ENCODE data around the gene ADAMTSL5.
"Not testable (repeated sequence)": the region's sequence is repeated elsewhere in the genome, so short reads cannot be mapped to it uniquely, and the experiment has no call there.

ADAMTSL5 gene

GRCh38 chr19:1512671-1513498, at the start of gene ADAMTSL5:
Gene ADAMTSL5 (minus strand): TSS chr19:1513019. CDS start chr19:1510943, 2,076 bp downstream.
- no peak for DNase-seq

- DNase-seq, result no peak
Observed at GRCh38 chr19:1561236-1561842, 48.5 kb upstream of the ADAMTSL5 start.

DNA sequence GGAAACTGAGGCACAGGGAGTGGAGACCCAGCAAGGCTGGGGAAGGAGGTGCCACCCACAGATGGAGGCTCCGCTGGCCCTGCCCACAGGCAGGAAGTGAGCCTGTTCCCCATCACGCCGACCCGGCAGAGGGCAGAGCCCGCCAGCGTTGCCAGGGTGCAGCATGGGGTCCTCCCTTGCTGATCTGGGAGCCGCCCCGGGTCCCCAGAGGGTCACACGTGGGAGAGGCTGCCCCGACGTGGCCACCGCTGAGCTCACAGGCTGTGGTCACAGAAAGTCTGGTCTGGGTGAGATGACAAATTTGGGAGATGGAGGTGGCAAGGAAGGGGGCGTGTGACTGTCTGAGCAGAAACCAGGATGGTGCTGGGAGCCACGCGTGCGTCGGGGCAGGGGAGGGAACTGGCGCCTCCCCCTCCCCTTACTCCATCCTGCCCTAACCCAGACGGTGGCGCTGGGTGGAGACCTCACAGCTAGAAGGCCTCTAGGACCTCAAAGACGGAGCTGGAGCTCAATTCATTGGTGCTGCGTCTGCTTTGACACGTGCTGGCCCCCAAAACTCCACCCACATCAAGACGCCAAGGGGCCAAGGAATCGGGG, 47.6 kb upstream of the ADAMTSL5 start:
- no peak for DNase-seq

- no peak for DNase-seq
Observed at GRCh38 chr19:1558552-1558951, 45.7 kb upstream of the ADAMTSL5 start.

- DNase-seq, result no peak
Observed at GRCh38 chr19:1556390-1557070, 43.7 kb upstream of the ADAMTSL5 start.

- no peak for DNase-seq
Observed at GRCh38 chr19:1555487-1556389, 42.9 kb upstream of the ADAMTSL5 start.

DNA sequence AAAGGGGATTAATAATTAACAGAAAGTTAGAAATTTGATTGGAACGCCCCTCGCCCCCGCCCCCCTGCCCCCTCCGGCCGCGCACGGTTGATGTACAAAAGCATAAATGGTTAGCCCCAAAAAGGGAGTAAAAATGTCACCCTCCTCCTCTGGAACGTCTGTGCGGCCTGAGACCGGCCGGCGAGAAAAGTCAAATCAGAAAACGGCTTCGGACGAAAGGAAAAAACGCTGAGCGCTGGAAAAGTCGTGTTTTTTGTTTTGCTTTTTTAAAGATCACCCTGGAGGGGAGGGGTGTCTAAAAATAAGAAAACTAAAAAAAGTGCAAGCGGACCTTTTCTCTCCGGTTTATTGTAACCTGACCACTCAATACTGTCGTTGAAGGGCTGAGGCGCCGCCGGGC, 42.1 kb upstream of the ADAMTSL5 start:
- no peak for DNase-seq

DNA sequence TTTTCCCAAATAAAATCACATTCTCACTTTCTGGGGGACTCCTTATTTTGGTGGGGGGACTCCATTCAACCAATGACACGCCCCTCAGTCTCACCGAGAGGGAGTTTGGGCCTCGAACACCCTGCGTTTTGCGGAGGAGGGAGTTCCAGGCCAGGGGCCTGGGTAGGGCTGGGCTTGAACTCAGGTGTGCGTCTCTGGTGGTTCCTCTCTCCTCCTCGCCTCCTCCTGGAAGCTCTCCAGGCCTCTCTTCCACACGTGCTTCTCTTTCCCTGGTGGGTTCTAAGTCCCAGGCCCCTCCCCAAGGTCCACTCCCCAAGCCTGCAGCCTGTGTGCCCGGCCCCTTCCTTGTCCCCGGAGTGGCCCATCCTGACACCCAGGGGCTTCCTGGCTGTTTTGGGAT, 40.6 kb upstream of the ADAMTSL5 start:
- DNase-seq, result no peak

DNA sequence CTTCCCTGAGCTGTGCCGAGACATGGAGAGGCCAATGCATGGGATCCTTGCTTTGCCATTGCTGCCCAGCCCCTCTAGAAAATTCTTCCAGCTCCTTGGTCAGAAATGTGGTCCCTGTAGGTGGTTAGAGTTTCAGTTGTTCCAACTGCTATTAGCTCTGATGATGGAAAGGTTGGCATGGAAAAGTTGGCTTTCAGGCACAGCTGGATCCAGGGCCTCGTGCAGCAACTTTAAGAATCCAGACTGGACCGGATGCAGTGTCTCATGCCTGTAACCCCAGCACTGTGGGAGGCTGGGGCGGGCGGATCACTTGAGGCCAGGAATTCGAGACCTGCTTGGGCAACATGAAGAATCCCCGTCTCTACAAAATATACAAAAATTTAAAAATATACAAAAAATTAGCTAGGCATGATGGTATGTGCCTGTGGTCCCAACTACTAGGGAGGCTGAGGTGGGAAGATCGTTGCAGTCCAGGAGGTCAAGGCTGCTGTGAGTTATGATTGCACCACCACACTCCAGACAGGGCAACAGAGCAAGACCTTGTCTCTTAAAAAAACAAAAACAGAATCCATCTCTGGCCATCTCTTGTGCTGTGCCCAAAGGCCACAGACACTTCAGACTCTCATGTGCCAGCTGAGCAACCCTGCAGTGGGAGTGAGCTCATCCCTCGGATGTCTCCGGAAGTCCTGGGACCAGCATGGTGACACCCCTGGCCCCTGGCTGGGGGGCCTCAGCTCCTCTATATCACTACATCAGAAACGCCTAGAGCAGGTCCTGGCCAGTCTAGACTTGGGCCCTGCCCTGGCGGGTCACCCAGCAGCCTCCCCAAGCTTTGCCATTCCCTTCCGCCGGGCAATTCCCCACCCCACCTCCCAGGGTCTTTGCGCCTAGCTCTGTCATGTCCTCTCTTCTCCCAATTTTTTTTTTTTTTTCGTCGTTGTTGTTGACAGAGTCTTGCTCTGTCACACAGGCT, 38.5 kb upstream of the ADAMTSL5 start:
- no peak for DNase-seq

GRCh38 chr19:1549332-1549945, 36.6 kb upstream of the ADAMTSL5 start:
- no peak for DNase-seq

DNA sequence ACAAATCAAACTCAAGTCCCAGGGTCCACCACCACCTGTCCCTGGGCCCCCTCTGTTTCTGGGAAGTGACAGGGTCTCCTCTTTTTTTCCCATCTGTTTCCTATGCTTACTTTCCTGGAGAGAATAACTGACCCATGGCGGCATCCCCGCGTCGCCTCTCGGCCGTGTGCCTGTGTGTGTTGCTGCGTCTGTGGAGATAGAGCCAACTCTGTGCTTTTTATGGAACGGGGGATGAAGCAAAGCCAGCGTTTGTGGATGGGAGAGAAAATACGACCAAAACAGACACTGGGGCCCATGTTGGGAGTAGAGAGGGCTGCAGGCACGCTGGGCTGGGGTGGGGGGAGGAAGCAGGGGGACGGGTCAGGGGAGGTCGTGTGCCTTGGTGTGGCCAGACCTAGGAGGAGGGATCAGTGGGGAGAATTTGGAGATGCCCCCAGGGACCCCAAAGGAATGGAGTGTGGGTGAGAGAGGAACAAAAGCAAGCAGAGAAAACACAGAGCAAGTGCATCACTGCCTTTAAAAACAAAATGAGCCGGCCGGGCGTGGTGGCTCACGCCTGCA, 27.6 kb upstream of the ADAMTSL5 start:
- DNase-seq, result no peak

DNA sequence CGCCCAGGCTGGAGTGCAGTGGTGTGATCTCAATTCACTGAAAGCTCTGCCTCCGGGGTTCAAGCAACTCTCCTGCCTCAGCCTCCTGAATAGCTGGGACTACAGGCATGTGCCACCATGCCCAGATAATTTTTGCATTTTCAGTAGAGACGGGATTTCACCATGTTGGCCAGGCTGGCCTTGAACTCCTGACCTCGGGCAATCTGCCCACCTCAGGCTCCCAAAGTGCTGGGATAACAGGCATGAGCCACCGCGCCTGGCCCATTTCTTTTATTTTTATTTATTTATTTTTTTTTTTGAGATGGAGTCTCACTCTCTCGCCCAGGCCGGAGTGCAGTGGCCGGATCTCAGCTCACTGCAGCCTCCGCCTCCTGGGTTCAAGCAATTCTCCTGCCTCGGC, 26.9 kb upstream of the ADAMTSL5 start:
- DNase-seq, result not testable (repeated sequence)

- DNase-seq, result no peak
Observed at GRCh38 chr19:1538978-1539377, 26.2 kb upstream of the ADAMTSL5 start.

DNA sequence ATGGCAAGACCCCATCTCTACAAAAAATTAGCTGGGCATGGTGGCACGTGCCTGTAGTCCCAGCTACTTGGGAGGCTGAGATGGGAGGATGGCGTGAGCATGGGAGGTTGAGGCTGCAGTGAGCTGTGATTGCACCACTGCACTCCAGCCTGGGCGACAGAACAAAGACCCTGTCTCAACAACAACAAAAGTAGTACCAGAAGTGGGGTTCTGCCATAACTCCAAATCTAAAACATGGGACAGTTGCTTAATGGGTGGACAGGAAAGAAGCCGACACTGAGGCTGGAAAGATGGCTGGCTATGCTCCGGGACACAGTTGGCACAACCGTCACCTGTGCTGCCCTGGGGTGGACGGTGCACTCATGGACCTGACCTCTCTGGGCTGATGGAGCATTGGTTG, 22.9 kb upstream of the ADAMTSL5 start:
- not testable (repeated sequence) for DNase-seq

GRCh38 chr19:1534972-1535371, 22.2 kb upstream of the ADAMTSL5 start:
- DNase-seq, result no peak

GRCh38 chr19:1533510-1534150, 20.8 kb upstream of the ADAMTSL5 start:
- DNase-seq, result no peak

GRCh38 chr19:1532003-1532402, 19.2 kb upstream of the ADAMTSL5 start:
- DNase-seq, result no peak

DNA sequence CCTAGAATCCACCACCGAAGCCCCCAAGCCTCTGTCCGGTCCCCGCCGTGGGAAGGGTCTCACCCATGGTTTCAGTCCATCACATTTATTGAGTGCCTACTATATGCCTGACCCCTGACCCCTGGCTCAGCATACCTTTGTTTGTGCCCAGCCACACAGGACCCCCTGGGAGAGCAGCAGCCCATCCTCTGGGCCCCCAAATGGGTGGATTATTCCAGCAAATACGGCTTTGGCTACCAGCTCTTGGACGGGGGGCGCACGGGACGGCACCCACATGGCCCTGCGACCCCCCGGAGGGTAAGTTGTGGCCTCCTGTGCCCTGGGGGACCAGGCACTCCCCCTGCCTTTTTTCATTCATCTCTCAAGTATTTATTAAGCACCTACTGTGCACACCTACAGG, 18.8 kb upstream of the ADAMTSL5 start:
- DNase-seq, result no peak

DNA sequence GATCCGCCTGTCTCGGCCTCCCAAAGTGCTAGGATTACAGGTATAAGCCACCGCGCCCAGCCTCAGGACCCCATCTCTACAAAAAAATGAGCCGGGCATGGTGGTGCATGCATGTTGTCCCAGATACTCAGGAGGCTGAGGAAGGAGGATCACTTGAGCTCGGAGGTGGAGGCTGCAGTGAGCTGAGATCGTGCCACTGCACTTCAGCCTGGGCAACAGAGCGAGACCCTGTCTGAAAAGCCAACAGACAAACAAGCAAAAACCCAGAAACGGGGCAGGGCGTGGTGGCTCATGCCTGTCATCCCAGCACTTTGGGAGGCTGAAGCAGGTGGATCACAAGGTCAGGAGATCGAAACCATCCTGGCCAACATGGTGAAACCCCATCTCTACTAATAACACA, 18.0 kb upstream of the ADAMTSL5 start:
- DNase-seq, result not testable (repeated sequence)

- DNase-seq, result no peak
Observed at GRCh38 chr19:1529430-1529816, 16.6 kb upstream of the ADAMTSL5 start.

Measured in NCI-H510A treated with DMSO at 0.1 percent for 48 hours (cell line).